GM21576 (cell line): Measurements from ENCODE around the gene PLA2G3.
A peak's percentile ranks its signal among the peaks of the same experiment; 100 is the strongest.

Experiments
- ATAC-seq: cut with Tn5 transposase; IDR thresholded peaks from one replicate; pipeline ENCODE4 v1.9.1; 2021; ENCODE audit warnings: mild to moderate bottlenecking, moderate library complexity; ENCODE audit not compliant: unreplicated experiment

PLA2G3 gene

DNA sequence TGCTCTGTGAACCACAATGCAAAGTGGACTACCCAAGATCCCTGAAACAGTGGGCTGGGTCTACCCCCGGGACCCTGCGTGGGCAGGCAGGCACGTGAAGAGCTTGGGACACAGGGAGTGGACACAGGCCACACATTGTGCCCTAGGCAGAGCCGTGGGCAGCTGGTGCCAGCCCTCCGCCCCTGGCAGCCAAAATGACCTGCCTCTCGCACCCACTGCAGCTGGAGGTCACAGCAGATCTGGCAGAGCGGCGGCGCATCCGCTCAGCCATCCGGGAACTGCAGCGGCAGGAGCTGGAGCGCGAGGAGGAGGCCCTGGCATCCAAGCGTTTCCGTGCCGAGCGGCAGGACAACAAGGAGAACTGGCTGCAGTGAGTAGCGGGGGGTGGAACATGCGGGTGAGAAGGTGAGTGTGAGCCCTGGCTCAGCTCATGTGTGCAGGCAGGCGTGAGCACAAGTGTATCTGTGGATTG, 52.5 kb downstream of the PLA2G3 start:
- no peak for ATAC-seq

DNA sequence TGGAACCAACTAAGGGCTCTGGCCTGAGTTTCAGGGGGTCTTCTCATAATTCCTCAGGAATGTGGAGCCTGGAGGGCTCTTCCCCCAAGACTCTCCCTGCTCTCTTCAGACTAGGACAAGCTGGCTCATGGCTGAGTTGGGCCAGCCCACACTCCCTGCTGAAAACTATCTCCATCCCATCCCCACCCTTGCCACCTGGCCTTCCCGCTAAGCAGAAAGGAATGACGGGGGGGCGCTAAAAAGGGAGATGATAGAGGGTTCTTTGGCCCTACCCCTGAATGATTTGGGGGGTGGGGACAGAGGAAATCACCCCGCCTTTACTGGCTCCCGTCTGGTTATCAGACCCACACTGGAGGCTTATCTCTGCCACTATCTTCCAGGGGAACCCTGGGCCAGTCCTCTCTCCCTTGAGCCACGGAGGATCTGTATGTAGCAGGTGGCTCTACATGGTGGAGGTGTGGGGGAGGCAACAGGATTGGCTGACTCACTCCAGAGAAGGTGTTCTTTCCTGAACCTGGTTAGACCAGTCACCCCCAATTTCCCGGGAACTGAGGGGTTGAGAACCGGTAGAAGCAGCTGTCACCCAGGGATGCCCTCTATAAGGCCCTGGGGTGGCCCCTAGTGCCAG, 53.5 kb downstream of the PLA2G3 start:
- ATAC-seq: no peak

DNA sequence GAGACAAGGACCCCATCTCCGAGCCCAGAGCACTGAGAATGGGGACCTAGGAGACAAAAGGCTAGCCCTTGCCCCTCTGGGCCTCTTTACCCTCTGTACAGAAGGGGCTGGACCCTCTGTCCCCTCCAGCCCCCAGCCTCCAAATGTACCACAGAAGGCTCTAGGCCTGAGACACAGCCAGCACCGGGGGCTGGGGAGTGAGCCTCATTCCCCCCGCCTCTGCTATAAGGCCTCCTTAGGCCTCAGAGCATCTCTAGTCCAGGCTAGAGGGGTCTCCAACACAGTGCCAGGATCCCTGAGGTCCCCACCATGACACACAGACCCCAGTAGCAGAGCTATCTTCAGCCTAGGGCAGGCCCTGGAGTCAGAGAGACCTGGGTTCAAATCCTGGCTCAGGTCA, 54.4 kb downstream of the PLA2G3 start:
- no peak for ATAC-seq

DNA sequence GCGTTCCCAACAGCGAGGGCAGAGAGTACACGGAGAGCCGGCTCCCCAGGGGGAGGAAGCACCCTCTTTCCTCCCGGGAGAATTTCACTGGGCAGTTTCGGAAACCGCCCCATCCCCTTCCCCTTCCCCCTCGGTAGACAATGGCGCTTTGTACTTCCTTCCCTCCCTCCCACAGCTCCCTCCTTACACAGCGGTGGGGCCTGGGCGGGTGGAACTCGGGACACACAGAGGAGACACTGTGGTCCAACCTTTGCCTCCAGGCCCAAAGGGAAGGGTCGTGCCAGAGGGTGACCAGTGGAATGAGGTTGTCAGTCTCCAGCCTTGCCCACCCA, 54.8 kb downstream of the PLA2G3 start:
- no peak for ATAC-seq

DNA sequence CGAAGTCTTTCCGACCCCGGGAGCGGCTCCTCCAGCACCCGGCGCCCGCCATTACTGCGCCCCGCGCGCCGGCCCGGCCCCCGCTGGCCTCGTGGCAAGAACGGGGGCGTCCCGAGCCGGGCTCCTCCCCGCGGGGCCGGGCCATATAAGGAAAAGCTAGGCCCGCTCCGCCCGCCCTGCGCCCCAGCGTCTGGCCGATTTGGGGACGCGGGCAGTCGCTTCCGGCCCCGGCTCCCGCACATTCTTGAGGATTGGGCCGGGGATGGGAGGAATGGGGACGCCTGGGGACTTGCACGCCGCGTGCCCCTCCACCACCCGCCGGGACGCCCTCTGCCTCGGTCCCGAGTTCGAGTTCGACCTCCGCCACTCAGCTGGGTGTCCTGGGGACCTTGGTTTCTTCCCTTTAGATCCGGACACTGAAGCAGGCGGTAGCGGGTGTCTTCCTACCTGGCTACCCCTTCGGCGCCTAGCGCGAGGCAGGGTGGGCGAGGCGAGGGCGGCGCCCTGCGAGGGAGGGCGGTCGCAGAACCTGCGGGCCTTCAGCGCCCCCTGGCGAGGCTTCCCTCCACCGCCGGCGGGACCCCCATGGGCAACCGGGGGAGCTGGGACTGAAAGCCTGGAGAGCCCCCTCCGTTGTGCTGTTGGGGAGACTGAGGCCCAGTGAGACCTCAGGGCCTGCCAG, 55.4 kb downstream of the PLA2G3 start:
- peak; percentile 48 for ATAC-seq
